Gastroesophageal sphincter (tissue), 3 donors: Measurements from ENCODE around the gene MPST.

Experiments
- EP300 ChIP-seq: sonication (generic); formaldehyde crosslinking; IDR thresholded peaks from one replicate; pipeline ENCODE4 v1.6.1; 2017; ENCODE audit warnings: antibody characterized with exemption, mild to moderate bottlenecking
- POLR2A ChIP-seq, 2 donors: fragments of 450-650 bp; IDR thresholded peaks; one replicate each; pipeline ENCODE4 v1.6.1; 2017; ENCODE audit warnings: antibody characterized with exemption in 2 of 2, mild to moderate bottlenecking in 2 of 2, moderate library complexity in 1 of 2
- POLR2AphosphoS5 ChIP-seq: sonication (generic); formaldehyde crosslinking; IDR thresholded peaks from one replicate; pipeline ENCODE4 v1.6.1; 2017; ENCODE audit warnings: antibody characterized with exemption
- TF ChIP-seq, protein P1 (sequence below), 4 experiments: fragments of 200-600 bp in 2 of 4; fragments of 450-650 bp in 2 of 4; sonication (generic) in 1 of 4; IDR thresholded peaks; one replicate each; pipeline ENCODE4 v1.5.1; 2017 to 2019; ENCODE audit warnings: antibody characterized with exemption in 4 of 4, mild to moderate bottlenecking in 2 of 4, moderate library complexity in 2 of 4

DNA sequence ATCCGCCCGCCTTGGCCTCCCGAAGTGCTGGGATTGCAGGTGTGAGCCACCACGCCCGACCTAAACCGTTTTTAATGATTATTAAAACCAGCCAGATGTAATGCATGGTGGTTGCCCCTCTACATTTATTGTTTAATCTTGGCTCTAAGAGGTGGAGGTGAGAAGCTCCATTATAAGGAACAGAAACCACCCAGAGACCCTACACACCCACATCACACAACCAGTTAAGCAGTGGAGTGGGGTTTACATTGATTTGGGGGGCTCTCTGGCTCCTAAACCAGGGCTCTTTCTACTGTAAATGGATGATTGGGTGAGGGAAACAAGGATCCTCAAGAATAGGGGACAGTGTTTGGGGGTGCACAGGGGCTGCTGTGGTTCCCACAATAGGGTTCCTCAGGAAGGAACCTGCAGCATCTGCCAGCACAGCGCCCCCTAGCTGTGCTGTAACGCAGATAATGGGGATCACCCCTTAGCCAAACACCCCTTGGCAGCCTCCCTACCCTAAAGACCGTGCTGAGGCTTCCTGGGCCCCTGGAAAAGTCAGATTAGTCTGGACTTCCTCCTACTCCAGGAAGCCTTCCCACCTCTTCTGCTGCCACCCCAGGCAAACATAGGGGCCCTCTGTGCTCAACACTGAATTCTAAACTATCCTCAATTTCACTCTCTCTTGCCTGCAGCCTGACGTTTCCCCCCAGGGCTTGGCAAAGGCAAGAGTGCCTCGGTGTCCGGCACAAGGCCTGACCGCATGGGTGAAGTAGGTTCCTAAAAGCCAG lies 2.4 kb downstream of the MPST start:
- TF ChIP-seq, protein P1, sequence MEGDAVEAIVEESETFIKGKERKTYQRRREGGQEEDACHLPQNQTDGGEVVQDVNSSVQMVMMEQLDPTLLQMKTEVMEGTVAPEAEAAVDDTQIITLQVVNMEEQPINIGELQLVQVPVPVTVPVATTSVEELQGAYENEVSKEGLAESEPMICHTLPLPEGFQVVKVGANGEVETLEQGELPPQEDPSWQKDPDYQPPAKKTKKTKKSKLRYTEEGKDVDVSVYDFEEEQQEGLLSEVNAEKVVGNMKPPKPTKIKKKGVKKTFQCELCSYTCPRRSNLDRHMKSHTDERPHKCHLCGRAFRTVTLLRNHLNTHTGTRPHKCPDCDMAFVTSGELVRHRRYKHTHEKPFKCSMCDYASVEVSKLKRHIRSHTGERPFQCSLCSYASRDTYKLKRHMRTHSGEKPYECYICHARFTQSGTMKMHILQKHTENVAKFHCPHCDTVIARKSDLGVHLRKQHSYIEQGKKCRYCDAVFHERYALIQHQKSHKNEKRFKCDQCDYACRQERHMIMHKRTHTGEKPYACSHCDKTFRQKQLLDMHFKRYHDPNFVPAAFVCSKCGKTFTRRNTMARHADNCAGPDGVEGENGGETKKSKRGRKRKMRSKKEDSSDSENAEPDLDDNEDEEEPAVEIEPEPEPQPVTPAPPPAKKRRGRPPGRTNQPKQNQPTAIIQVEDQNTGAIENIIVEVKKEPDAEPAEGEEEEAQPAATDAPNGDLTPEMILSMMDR (IDR thresholded peaks at IDR 0.05): peak in 3 of 4 experiments; percentile 43 to 73 (median 46)
- TF ChIP-seq POLR2AphosphoS5: no peak
- no peak for TF ChIP-seq EP300
- no peak for TF ChIP-seq POLR2A (IDR thresholded peaks at IDR 0.05)
